HG02938 (cell line): Measurements from ENCODE around the gene FBXO48.
"Not testable (repeated sequence)": the region's sequence is repeated elsewhere in the genome, so short reads cannot be mapped to it uniquely, and the experiment has no call there.

Experiments used
- ATAC-seq: cut with Tn5 transposase; IDR thresholded peaks from one replicate; pipeline ENCODE4 v1.9.1; 2021; ENCODE audit warnings: mild to moderate bottlenecking, moderate library complexity; ENCODE audit not compliant: unreplicated experiment

Gene FBXO48

GRCh38 chr2:68472796-68473414 lies 5.8 kb upstream of the FBXO48 start:
- no peak for ATAC-seq

GRCh38 chr2:68471385-68471784 lies 4.3 kb upstream of the FBXO48 start:
- no peak for ATAC-seq

GRCh38 chr2:68469935-68470334 lies 2.8 kb upstream of the FBXO48 start:
- no peak for ATAC-seq

GRCh38 chr2:68468801-68469200 lies 1.7 kb upstream of the FBXO48 start:
- ATAC-seq: no peak

GRCh38 chr2:68466778-68467076 lies 367 bp downstream of the FBXO48 start:
- ATAC-seq: peak; percentile 29

GRCh38 chr2:68466361-68466777 lies 725 bp downstream of the FBXO48 start:
- ATAC-seq: no peak

GRCh38 chr2:68465081-68465916 lies 1.8 kb downstream of the FBXO48 start:
- no peak for ATAC-seq

- no peak for ATAC-seq
These were observed 2.4 kb downstream of the FBXO48 start for GRCh38 chr2:68464651-68465050.

GRCh38 chr2:68463287-68463877 lies 3.7 kb downstream of the FBXO48 start:
- ATAC-seq: no peak

- no peak for ATAC-seq
These were observed 8.1 kb downstream of the FBXO48 start for GRCh38 chr2:68458981-68459380.

GRCh38 chr2:68456198-68456597 lies 10.9 kb downstream of the FBXO48 start:
- ATAC-seq: no peak

GRCh38 chr2:68454719-68455118 lies 12.4 kb downstream of the FBXO48 start:
- no peak for ATAC-seq

GRCh38 chr2:68453761-68454360 lies 13.2 kb downstream of the FBXO48 start:
- no peak for ATAC-seq

- no peak for ATAC-seq
These were observed 14.8 kb downstream of the FBXO48 start for GRCh38 chr2:68452158-68452900.

- ATAC-seq: no peak
These were observed 18.1 kb downstream of the FBXO48 start for GRCh38 chr2:68448671-68449653.

GRCh38 chr2:68447118-68447517 lies 20.0 kb downstream of the FBXO48 start:
- ATAC-seq: no peak

- not testable (repeated sequence) for ATAC-seq
These were observed 20.7 kb downstream of the FBXO48 start for GRCh38 chr2:68446425-68446824.

GRCh38 chr2:68441994-68442322 lies 25.1 kb downstream of the FBXO48 start:
- ATAC-seq: no peak

GRCh38 chr2:68441179-68441993 lies 25.7 kb downstream of the FBXO48 start:
- peak; percentile 98 for ATAC-seq
